GM18498 (cell line): ENCODE measurements around the gene TMPO.
A peak's percentile ranks its signal among the peaks of the same experiment; 100 is the strongest.
"Not testable (repeated sequence)": the region's sequence is repeated elsewhere in the genome, so short reads cannot be mapped to it uniquely, and the experiment has no call there.

ENCODE experiments used
- ATAC-seq: cut with Tn5 transposase; IDR thresholded peaks from one replicate; pipeline ENCODE4 v1.9.1; 2021; ENCODE audit warnings: mild to moderate bottlenecking, moderate library complexity; ENCODE audit not compliant: unreplicated experiment

TMPO gene

DNA sequence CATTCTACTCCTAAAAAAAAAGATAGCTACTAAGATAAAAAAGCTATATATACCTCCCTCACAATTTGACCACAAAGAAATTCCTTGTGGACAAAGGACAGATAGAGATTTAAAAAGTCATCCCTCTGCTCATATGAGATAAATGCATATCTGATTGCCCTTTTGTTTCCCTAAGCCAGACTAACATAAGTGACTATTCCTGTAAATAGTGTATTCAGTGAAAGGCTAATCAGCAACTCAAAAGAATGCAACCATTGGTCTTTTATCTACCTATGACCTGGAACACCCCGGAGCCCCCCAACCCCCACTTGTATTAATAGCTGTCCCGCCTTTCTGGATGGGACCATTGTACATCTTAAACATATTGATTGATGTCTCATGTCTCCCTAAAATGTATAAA, 6.3 kb upstream of the TMPO start:
- no peak for ATAC-seq

DNA sequence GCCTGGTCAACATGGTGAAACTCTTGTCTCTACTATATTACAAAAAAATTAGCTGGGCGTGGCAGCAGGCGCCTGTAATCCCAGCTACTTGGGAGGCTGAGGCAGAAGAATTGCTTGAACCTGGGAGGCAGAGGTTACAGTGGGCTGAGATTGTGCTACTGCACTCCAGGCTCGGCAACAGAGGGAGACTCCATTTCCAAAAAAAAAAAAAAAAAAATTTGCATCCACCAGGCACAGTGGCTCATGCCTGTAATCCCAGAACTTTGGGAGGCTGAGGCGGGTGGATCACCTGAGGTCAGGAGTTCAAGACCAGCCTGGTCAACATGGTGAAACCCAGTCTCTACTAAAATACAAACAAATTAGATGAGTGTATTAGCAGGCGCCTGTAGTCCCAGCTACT, 3.6 kb upstream of the TMPO start:
- not testable (repeated sequence) for ATAC-seq

DNA sequence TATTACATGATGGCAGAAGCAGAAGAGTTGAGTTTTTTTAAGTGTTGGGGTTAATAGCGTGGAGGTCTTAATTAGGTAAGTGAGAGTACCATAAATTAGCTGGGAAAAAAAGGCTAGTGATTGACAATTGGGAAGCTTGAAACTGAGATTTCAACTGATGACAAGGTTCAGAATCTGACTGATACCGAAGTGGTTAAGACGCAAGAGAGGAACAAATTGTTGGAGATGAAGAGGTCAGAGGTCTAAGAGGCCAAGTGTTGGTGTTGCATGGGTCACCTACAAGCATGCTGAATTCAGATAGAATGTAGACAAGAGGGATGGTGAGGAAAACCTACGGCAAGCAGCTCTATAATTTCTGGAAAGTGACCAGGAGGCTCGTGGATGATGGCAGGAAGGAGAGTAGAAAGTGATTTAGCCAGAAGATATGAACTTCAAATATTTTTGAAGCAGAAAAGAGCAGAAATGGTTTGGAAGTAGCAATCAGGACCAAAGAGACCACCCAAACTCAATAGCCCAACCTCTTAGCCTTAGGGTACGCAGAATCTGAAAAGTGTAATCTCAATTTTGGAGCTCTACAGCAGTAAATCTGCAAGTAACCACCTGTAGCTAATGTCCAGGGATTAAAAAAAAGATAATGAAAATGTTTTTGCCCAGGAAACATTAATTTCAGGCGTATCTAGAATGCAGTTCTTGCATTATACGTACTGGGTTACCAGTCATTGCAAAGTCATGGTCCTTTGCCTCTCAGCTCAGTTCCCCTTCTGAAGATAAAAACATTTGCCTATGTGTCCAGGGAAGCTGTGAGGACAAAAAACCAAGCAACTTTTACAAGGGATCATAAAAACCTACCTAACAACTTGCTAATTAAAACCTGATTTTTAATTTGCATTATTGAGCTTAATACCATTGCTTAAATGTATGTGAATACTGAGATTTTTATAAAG, 1.7 kb upstream of the TMPO start:
- ATAC-seq: no peak

DNA sequence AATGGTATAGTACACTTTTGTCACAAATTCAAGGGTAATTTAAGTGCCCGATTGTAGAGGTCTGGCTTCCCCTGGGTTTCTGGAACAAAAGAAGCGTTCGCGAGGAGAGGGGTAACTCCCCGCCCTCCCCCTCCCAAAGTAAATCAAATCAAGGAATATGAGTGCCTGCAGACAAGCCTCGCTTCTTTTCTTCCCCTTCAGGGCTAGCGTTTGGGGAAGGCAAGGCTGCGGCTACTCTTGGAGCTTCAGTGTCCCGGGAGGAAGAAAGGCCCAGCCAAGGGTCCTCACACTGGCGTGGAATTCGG, 456 bp upstream of the TMPO start:
- no peak for ATAC-seq

GRCh38 chr12:98516111-98516873, 902 bp downstream of the TMPO start:
- ATAC-seq: peak; percentile 48

DNA sequence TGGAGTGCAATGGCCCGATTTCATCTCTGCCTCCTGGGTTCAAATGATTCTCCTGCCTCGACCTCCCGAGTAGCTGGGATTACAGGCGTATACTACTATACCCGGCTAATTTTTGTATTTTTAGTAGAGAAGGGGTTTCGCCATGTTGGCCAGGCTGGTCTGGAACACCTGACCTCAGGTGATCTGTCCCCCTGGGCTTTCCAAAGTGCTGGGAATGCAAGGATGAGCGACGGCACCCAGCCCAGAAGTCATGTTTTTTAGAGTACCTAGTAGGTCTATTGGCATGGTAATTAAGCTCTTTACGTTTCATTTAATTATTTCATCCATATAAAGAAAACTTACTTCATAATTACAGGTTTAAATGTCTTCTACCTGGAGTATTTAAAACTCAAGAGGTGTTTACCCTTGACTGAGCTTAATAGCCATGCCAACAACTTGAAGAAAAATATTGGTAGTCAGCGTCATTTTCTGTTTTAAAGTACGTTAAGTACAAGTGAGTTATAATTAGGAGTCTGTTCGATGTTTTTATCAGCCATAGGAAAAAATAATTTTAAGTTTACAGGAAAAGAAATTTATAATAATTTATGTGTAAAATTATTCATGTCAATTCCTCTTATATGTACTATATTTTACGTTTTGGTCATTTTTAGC, 4.0 kb downstream of the TMPO start:
- no peak for ATAC-seq

GRCh38 chr12:98530068-98530467, 14.7 kb downstream of the TMPO start:
- ATAC-seq: no peak

GRCh38 chr12:98532687-98533304, 17.4 kb downstream of the TMPO start:
- no peak for ATAC-seq

GRCh38 chr12:98533723-98534251, 18.4 kb downstream of the TMPO start:
- no peak for ATAC-seq

DNA sequence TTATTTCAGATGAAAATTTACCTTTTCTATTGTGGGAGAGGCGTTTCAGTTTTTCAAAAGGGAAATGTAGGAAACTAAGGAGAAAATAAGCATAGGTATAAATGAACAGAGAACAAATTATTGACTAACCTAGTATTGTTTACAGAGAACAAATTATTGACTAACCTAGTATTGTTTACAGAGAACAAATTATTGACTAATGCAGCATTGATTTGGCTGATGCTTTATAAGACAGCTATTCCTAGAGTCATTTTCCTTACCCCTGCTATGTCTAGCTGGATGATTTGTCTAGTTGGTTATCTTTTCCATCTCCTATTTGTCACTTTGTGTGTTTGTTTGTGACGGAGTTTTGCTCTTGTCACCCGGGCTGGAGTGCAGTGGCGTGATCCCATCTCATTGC, 22.6 kb downstream of the TMPO start:
- no peak for ATAC-seq

GRCh38 chr12:98543701-98544100, 28.3 kb downstream of the TMPO start:
- no peak for ATAC-seq

GRCh38 chr12:98544751-98545150, 29.4 kb downstream of the TMPO start:
- no peak for ATAC-seq

DNA sequence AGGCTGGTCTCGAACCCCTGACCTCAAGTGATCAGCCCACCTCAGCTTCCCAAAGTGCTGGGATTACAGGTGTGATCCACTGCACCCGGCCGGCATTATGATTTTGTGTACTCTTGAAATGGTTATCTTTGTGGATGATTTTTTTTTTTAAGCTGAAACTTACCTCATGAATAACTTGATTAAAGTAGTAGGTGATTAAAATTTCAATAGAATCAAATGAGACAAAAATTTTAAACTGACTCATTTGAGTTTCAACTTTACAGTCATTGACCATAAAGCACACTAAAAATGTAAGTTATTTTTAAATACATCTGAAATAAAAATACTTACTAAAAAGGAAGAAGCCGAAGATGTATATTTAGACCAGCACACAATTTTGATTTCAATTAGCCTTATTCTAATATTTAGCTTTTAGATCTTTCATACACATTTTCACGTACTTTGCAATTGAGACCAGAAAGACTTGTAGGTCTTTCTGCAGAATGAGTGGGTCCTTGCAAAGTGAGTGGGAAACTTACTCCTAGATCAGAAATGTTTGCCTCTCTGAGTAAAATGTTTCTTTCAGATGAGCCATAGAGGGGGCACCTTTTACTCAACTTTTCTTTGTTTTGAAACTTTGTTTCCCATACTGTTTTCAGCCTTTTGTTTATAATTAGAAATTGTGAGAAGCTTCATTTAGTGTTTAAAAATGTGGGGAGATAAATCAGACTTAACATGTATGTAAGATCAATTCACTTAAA, 34.2 kb downstream of the TMPO start:
- no peak for ATAC-seq

GRCh38 chr12:98551787-98552186, 36.4 kb downstream of the TMPO start:
- no peak for ATAC-seq

- not testable (repeated sequence) for ATAC-seq
These were observed 42.7 kb downstream of the TMPO start for GRCh38 chr12:98558097-98558496.

- no peak for ATAC-seq
These were observed 44.3 kb downstream of the TMPO start for GRCh38 chr12:98559666-98560065.

GRCh38 chr12:98561846-98562245, 46.5 kb downstream of the TMPO start:
- ATAC-seq: no peak

DNA sequence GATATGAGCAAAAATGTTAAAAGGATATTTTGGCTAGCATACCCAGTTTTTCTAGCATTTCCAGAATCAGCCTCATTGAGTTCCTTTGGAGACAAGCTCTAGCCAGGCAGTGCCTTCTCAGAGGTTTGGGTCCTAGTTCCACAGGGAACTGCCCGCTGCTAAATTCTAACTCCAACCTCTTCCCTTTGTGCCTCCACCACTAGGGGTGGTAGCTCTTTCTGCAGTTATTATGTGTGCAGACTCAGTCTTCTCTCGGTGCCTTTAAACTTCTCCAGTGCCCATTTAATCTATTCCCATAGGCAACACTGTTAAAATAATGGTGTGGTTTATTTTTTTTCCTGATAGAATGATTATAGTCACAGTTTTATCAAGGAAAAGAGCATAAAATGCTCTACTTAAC, 56.6 kb downstream of the TMPO start:
- ATAC-seq: no peak

DNA sequence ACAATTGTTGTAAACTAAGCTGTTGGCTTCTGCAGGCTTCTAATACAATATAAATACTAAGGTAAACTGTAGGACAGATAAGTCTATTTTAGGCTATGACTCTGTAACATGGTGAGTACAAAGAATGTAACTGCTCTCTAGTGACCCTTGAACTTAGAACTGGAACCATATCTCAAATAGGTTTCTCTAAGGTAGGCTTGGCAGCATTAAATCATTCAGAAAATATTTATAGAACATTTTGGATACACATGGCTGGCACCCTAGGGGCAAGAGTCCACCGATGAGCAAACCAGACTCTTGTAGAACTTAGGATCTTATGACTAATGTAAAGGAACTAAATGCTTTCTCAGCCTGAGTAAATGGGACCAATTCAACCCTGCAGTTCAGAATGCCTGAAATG, 58.7 kb downstream of the TMPO start:
- ATAC-seq: no peak

DNA sequence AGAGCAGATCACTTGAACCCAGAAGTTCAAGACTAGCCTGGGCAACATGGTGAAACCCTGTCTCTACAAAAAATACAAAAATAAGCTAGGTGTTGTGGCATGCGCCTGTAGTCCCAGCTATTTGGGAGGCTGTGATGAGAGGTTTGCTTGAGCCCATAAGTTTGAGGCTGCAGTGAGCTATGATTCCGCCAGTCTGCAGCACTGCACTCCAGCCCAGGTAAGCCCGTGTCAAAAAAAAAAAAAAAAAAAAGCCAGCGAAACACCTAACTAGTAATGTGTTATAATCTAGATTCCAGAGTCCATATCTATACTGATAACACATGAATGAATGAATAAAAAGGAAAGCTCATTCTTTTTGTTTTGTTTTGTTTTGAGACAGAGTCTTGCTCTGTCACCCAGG, 59.6 kb downstream of the TMPO start:
- ATAC-seq: no peak
